Ovary (tissue), 3 donors: ENCODE results near the gene NAT16.

Experiments
- CTCF ChIP-seq, 3 donors: fragments of 450-650 bp in 2 of 3; fragments of 200-600 bp in 1 of 3; IDR thresholded peaks; one replicate each; pipeline versions ENCODE4 v1.5.1 to v1.8.0; 2016 to 2022; ENCODE audit warnings: antibody characterized with exemption in 3 of 3, mild to moderate bottlenecking in 1 of 3
- EP300 ChIP-seq: sonication (generic); formaldehyde crosslinking; IDR thresholded peaks from one replicate; pipeline ENCODE4 v1.6.1; 2017; ENCODE audit warnings: antibody characterized with exemption
- POLR2A ChIP-seq: fragments of 450-650 bp; IDR thresholded peaks from one replicate; pipeline ENCODE4 v1.6.1; 2017; ENCODE audit warnings: antibody characterized with exemption, mild to moderate bottlenecking, moderate library complexity
- donor health status: DM: no; HTN: no; CAD: no.

GRCh38 chr7:101161692-101162471 is 18.2 kb downstream of the NAT16 start:
- no peak for TF ChIP-seq CTCF (IDR thresholded peaks at IDR 0.05)
- TF ChIP-seq POLR2A = no peak
- no peak for TF ChIP-seq EP300
